ENCODE measurements around the gene TTC28. TPM values are rescaled to one million over a fixed set of nuclear protein-coding genes. Genes with fewer than 3 reads are reported as not detected.
"Not testable (repeated sequence)": the region's sequence is repeated elsewhere in the genome, so short reads cannot be mapped to it uniquely, and the experiment has no call there.

The TTC28 gene
- total and polyA plus RNA-seq, 8 donors, result 2.2 to 18.6 (median 11.5) TPM

DNA sequence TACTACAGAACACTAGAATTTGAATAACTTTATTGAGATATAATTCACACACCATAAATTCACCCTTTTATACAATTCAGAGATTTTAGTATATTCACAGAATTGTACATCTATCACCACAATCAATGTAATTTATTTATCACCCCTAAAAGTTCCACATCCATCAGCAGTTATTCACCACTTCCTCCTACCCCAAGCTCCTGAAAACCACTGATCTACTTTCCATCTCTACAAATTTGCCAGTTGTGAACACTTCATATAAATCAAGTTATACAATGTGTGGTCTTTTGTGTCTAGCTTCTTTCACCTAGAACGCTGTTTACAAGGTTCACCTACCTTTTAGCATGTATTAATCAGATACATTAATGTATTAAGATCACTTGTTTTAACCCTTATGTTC is 179.6 kb downstream of the TTC28 start:
- TF ChIP-seq, protein P1, sequence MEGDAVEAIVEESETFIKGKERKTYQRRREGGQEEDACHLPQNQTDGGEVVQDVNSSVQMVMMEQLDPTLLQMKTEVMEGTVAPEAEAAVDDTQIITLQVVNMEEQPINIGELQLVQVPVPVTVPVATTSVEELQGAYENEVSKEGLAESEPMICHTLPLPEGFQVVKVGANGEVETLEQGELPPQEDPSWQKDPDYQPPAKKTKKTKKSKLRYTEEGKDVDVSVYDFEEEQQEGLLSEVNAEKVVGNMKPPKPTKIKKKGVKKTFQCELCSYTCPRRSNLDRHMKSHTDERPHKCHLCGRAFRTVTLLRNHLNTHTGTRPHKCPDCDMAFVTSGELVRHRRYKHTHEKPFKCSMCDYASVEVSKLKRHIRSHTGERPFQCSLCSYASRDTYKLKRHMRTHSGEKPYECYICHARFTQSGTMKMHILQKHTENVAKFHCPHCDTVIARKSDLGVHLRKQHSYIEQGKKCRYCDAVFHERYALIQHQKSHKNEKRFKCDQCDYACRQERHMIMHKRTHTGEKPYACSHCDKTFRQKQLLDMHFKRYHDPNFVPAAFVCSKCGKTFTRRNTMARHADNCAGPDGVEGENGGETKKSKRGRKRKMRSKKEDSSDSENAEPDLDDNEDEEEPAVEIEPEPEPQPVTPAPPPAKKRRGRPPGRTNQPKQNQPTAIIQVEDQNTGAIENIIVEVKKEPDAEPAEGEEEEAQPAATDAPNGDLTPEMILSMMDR (IDR thresholded peaks at IDR 0.05), result no peak
- Histone ChIP-seq H3K36me3 (no peaks in the 10 kb centered on the region), H3K27ac (no peak overlapping the region), H3K27me3 (no peaks in the 10 kb centered on the region), H3K9me3 (no peaks in the 10 kb centered on the region), H3K4me3 (no peak overlapping the region), H3K4me1 (no peaks in the 10 kb centered on the region)
- no peak for ATAC-seq
- WGBS, 2 donors, result 79 to 90% methylated on average over 1 of the region's 1 CpG
- DNase-seq, result no peak
- no peak for FAIRE-seq
- intact Hi-C loops (cut with DNase I), result no loop called here

DNA sequence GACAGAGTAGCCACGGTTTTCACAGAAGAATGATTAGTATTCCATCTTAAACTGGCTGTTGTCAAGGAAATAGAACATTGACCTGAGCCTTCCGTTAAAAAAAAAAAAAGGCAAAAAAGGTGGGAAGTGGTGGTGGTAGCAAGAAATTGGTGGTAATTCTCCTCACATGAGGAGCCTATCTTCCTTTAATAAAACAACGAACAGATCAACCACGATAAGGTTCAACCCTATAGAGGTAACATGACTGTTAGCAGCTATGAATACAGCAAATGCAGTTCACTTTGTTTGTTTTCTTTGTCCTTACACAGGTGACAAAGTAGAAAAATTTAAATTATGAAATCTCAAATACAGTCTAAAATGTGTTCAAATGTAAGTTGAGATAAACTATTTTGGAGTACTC is 181.6 kb downstream of the TTC28 start:
- DNase-seq (no peak), ATAC-seq (no peak), FAIRE-seq (no peak)
- no peaks in the 10 kb centered on the region for H3K36me3 ChIP-seq
- no peak overlapping the region for H3K27ac ChIP-seq
- no peaks in the 10 kb centered on the region for H3K9me3 ChIP-seq
- no peak overlapping the region for H3K4me3 ChIP-seq
- 85% methylated on average over 4 of the region's 4 CpGs for WGBS, 2 donors
- intact Hi-C loops (cut with DNase I), result no loop called here
- H3K27me3 ChIP-seq, result no peaks in the 10 kb centered on the region
- no peaks in the 10 kb centered on the region for H3K4me1 ChIP-seq
- TF ChIP-seq, protein P1 (IDR thresholded peaks at IDR 0.05), result no peak

DNA sequence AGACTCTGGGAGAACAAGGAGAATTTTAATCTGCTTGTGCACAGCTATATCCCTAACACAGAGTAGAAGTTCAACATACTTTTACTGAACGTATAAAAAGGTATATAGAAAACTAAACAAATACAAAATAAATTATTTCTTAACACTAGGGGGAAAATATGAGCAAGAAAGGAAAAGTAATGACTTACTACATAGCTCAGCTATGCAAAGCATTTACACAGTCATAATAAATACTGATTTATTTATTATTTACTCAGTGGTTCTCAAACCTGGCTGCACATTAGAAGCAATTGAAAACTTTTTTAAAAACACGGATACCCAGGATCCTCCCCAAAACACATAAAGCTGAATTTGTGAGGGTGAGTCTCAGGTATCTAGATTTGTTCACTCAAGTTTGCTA is 182.5 kb downstream of the TTC28 start:
- TF ChIP-seq, protein P1 (IDR thresholded peaks at IDR 0.05), result no peak
- no peaks in the 10 kb centered on the region for H3K9me3 ChIP-seq
- H3K27ac ChIP-seq, result no peak overlapping the region
- H3K36me3 ChIP-seq, result no peaks in the 10 kb centered on the region
- no peak overlapping the region for H3K4me3 ChIP-seq
- no peaks in the 10 kb centered on the region for H3K27me3 ChIP-seq
- FAIRE-seq, result no peak
- intact Hi-C loops (cut with DNase I), result no loop called here
- 58 to 65% methylated on average over 2 of the region's 2 CpGs for WGBS, 2 donors
- no peak for ATAC-seq
- no peak for DNase-seq
- H3K4me1 ChIP-seq, result no peaks in the 10 kb centered on the region

DNA sequence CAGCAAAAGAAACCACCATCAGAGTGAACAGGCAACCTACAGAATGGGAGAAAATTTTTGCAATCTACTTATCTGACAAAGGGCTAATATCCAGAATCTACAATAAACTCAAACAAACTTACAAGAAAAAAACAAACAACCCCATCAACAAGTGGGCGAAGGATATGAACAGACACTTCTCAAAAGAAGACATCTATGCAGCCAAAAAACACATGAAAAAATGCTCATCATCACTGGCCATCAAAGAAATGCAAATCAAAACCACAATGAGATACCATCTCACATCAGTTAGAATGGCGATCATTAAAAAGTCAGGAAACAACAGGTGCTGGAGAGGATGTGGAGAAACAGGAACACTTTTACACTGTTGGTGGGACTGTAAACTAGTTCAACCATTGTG is 188.4 kb downstream of the TTC28 start:
- intact Hi-C loops (cut with DNase I); FAIRE-seq: not testable (repeated sequence)
- 71 to 85% methylated on average over 1 of the region's 2 CpGs for WGBS, 2 donors

DNA sequence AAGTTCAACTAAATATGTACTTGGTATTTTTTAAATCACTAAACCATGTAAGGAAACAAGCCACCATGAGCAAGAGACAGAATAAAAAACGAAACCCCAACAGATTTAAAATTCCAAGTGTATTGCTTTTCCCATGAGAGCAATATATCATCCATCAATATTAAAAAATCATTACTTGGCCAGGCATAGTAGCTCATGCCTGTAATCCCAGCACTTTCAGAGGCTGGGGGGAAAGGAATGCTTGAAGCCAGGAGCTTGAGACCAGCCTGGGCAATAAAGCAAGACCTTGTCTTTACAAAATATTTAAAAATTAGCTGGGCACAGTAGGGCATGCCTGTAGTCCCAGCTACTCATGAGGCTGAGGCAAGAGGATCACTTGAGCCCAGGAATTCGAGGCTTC is 190.8 kb downstream of the TTC28 start:
- no peak for FAIRE-seq
- Histone ChIP-seq H3K4me1 (no peaks in the 10 kb centered on the region), H3K4me3 (no peak overlapping the region), H3K27me3 (no peaks in the 10 kb centered on the region), H3K27ac (no peak overlapping the region), H3K9me3 (no peaks in the 10 kb centered on the region), H3K36me3 (no peaks in the 10 kb centered on the region)
- whole genome bisulfite sequencing, 2 donors, result 66 to 75% methylated on average over 2 of the region's 2 CpGs
- TF ChIP-seq, protein P1 (IDR thresholded peaks at IDR 0.05), result no peak
- no peak for ATAC-seq
- intact Hi-C loops (cut with DNase I), result no loop called here
- DNase-seq, result no peak

More for the DNA sequence above, 188.4 kb downstream of the TTC28 start:
- not testable (repeated sequence) for DNase-seq, H3K9me3 ChIP-seq, H3K27ac ChIP-seq, H3K4me3 ChIP-seq, H3K36me3 ChIP-seq, H3K4me1 ChIP-seq, H3K27me3 ChIP-seq, ATAC-seq

DNA sequence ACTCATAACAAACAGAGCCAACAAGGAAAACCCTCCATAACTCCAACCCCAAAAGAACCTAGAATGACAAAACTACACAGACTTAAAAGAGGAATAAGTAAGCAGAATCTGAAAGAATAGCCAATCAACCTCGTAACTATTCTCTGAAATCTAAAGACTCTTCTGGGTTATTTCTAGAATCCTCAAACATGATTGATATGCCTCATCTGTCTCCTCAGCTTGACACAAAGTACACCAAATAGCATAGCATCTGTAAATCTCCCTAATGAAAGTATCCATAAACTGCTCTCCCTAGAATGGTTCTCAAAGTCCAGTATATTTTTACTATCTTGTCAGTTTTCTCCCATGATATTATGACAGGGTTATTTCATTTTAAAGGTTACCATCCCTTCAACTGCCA is 195.0 kb downstream of the TTC28 start:
- no peak overlapping the region for H3K4me3 ChIP-seq
- H3K9me3 ChIP-seq, result no peaks in the 10 kb centered on the region
- H3K36me3 ChIP-seq, result no peaks in the 10 kb centered on the region
- intact Hi-C loops (cut with DNase I), result no loop called here
- H3K27me3 ChIP-seq, result no peaks in the 10 kb centered on the region
- 95 to 100% methylated on average over 1 of the region's 1 CpG for WGBS, 2 donors
- TF ChIP-seq, protein P1 (IDR thresholded peaks at IDR 0.05), result no peak
- no peak for FAIRE-seq
- no peak for ATAC-seq
- DNase-seq, result no peak
- H3K27ac ChIP-seq, result no peak overlapping the region
- no peaks in the 10 kb centered on the region for H3K4me1 ChIP-seq
